ENCODE measurements around the gene ADGRL1. TPM values are rescaled to one million over a fixed set of nuclear protein-coding genes. Genes with fewer than 3 reads are reported as not detected.
"Not testable (repeated sequence)": the region's sequence is repeated elsewhere in the genome, so short reads cannot be mapped to it uniquely, and the experiment has no call there.

Gene ADGRL1
- total RNA-seq, 1 donor from 2014 or later: 32.2 TPM

- no peak for TF ChIP-seq CTCF (IDR thresholded peaks at IDR 0.05)
- no peaks in the 10 kb centered on the region for H3K4me1 Mint-ChIP-seq (ENCODE audit: low read depth)
- no peak overlapping the region for H3K4me3 Mint-ChIP-seq (ENCODE audit: unreplicated experiment)
- H3K9me3 Mint-ChIP-seq (ENCODE audit: low read depth): no peaks in the 10 kb centered on the region
- H3K27ac Mint-ChIP-seq (ENCODE audit: unreplicated experiment): no peak overlapping the region
- no peaks in the 10 kb centered on the region for H3K27me3 Mint-ChIP-seq (ENCODE audit: low read depth)
- H3K36me3 Mint-ChIP-seq (ENCODE audit: low read depth): no peaks in the 10 kb centered on the region
- DNase-seq (ENCODE audit: low spot score): no peak
These were observed 16.6 kb downstream of the ADGRL1 start for GRCh38 chr19:14189415-14189814.

- H3K36me3 Mint-ChIP-seq (ENCODE audit: low read depth); DNase-seq (ENCODE audit: low spot score); H3K4me3 Mint-ChIP-seq (ENCODE audit: unreplicated experiment); H3K4me1 Mint-ChIP-seq (ENCODE audit: low read depth); H3K27ac Mint-ChIP-seq (ENCODE audit: unreplicated experiment); H3K9me3 Mint-ChIP-seq (ENCODE audit: low read depth); H3K27me3 Mint-ChIP-seq (ENCODE audit: low read depth): not testable (repeated sequence)
These were observed 17.9 kb downstream of the ADGRL1 start for GRCh38 chr19:14188086-14188485.

- no peaks in the 10 kb centered on the region for H3K27me3 Mint-ChIP-seq (ENCODE audit: low read depth)
- no peak overlapping the region for H3K4me3 Mint-ChIP-seq (ENCODE audit: unreplicated experiment)
- H3K4me1 Mint-ChIP-seq (ENCODE audit: low read depth): no peaks in the 10 kb centered on the region
- H3K9me3 Mint-ChIP-seq (ENCODE audit: low read depth): no peaks in the 10 kb centered on the region
- TF ChIP-seq CTCF (IDR thresholded peaks at IDR 0.05): no peak
- DNase-seq (ENCODE audit: low spot score): no peak
- no peaks in the 10 kb centered on the region for H3K36me3 Mint-ChIP-seq (ENCODE audit: low read depth)
- no peak overlapping the region for H3K27ac Mint-ChIP-seq (ENCODE audit: unreplicated experiment)
These were observed 18.4 kb downstream of the ADGRL1 start for GRCh38 chr19:14187561-14187960.

GRCh38 chr19:14186684-14187083 lies 19.3 kb downstream of the ADGRL1 start:
- H3K4me3 Mint-ChIP-seq (ENCODE audit: unreplicated experiment); DNase-seq (ENCODE audit: low spot score); H3K27ac Mint-ChIP-seq (ENCODE audit: unreplicated experiment); H3K4me1 Mint-ChIP-seq (ENCODE audit: low read depth); H3K36me3 Mint-ChIP-seq (ENCODE audit: low read depth); H3K27me3 Mint-ChIP-seq (ENCODE audit: low read depth); H3K9me3 Mint-ChIP-seq (ENCODE audit: low read depth): not testable (repeated sequence)

- not testable (repeated sequence) for H3K36me3 Mint-ChIP-seq (ENCODE audit: low read depth); H3K4me3 Mint-ChIP-seq (ENCODE audit: unreplicated experiment); H3K27ac Mint-ChIP-seq (ENCODE audit: unreplicated experiment); H3K9me3 Mint-ChIP-seq (ENCODE audit: low read depth); H3K4me1 Mint-ChIP-seq (ENCODE audit: low read depth); DNase-seq (ENCODE audit: low spot score); H3K27me3 Mint-ChIP-seq (ENCODE audit: low read depth)
These were observed 20.3 kb downstream of the ADGRL1 start for GRCh38 chr19:14185691-14186090.

- no peak overlapping the region for H3K4me3 Mint-ChIP-seq (ENCODE audit: unreplicated experiment)
- no peaks in the 10 kb centered on the region for H3K9me3 Mint-ChIP-seq (ENCODE audit: low read depth)
- no peaks in the 10 kb centered on the region for H3K27me3 Mint-ChIP-seq (ENCODE audit: low read depth)
- no peaks in the 10 kb centered on the region for H3K36me3 Mint-ChIP-seq (ENCODE audit: low read depth)
- no peak for DNase-seq (ENCODE audit: low spot score)
- H3K27ac Mint-ChIP-seq (ENCODE audit: unreplicated experiment): no peak overlapping the region
- no peaks in the 10 kb centered on the region for H3K4me1 Mint-ChIP-seq (ENCODE audit: low read depth)
- no peak for TF ChIP-seq CTCF (IDR thresholded peaks at IDR 0.05)
These were observed 20.8 kb downstream of the ADGRL1 start for GRCh38 chr19:14185158-14185557.

- no peak for DNase-seq (ENCODE audit: low spot score)
- Mint-ChIP-seq H3K9me3 (ENCODE audit: low read depth) (no peaks in the 10 kb centered on the region), H3K4me3 (ENCODE audit: unreplicated experiment) (no peak overlapping the region), H3K4me1 (ENCODE audit: low read depth) (no peaks in the 10 kb centered on the region), H3K27me3 (ENCODE audit: low read depth) (no peaks in the 10 kb centered on the region), H3K27ac (ENCODE audit: unreplicated experiment) (no peak overlapping the region), H3K36me3 (ENCODE audit: low read depth) (no peaks in the 10 kb centered on the region)
- no peak for TF ChIP-seq CTCF (IDR thresholded peaks at IDR 0.05)
These were observed 22.1 kb downstream of the ADGRL1 start for GRCh38 chr19:14183741-14184350.

Data from chondrocyte (in vitro differentiated cells).